Stimulated activated naive B cell treated with anti-CD40 and anti-IgM and Interleukin-4, amounts not matched to agents 10 μg/mL and 1 μg/mL and 100 μg/mL, for 72 hours (primary cell): ENCODE measurements around the gene HLA-C.
"Not testable (repeated sequence)": the region's sequence is repeated elsewhere in the genome, so short reads cannot be mapped to it uniquely, and the experiment has no call there.

ENCODE experiments used
- ATAC-seq, 2 donors: fragments of 150-1000 bp; cut with Tn5 transposase; replicated peaks; 2 replicates each; pipeline ENCODE4 v1.10.0; 2021; ENCODE audit warnings: moderate library complexity in 1 of 2
- DNase-seq: peaks from one replicate; pipeline ENCODE4 v3.0.0; 2021
- H3K27ac Mint-ChIP-seq: one replicate; pipeline ENCODE4 v1.8.0; 2022; ENCODE audit warnings: mild to moderate bottlenecking, mixed read lengths
- H3K27me3 Mint-ChIP-seq, 2 donors: one replicate each; pipeline ENCODE4 v1.8.0; 2022; ENCODE audit warnings: mixed read lengths in 2 of 2
- H3K36me3 Mint-ChIP-seq, 2 donors: one replicate each; pipeline ENCODE4 v1.8.0; 2022; ENCODE audit warnings: mixed read lengths in 2 of 2, mild to moderate bottlenecking in 1 of 2
- H3K4me1 Mint-ChIP-seq, 2 donors: one replicate each; pipeline ENCODE4 v1.8.0; 2022; ENCODE audit warnings: mixed read lengths in 2 of 2, mild to moderate bottlenecking in 1 of 2
- H3K4me3 Mint-ChIP-seq, 2 donors: one replicate each; pipeline ENCODE4 v1.8.0; 2022; ENCODE audit warnings: mild to moderate bottlenecking in 2 of 2, mixed read lengths in 2 of 2, moderate library complexity in 1 of 2
- H3K9me3 Mint-ChIP-seq, 2 donors: one replicate each; pipeline ENCODE4 v1.8.0; 2022; ENCODE audit warnings: mixed read lengths in 2 of 2, mild to moderate bottlenecking in 1 of 2

Gene HLA-C

DNA sequence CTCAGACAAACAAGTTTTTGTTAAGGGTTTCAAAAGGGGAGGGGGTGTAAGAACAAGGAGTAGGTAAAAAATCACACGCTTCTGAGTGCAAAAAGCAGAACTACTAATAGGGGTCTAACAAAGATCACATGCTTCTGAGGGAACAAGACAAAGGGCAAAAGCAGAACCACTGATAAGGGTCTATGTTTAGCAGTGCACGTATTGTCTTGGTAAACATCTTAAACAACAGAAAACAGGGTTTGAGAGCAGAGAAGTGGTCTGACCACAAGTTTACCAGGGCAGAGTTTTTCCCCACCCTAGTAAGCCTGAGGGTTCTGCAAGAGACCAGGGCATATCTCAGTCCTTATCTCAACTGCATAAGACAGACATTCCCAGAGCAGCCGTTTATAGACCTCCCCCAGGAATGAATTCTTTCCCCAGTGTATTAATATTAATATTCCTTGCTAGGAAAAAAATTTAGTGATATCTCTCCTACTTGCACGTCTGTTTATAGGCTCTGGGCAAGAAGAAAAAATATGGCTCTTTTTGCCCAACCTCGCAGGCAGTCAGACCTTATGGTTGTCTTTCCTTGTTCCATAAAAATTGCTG lies 8.5 kb downstream of the HLA-C start:
- not testable (repeated sequence) for H3K27ac Mint-ChIP-seq, H3K4me3 Mint-ChIP-seq, DNase-seq, ATAC-seq
- H3K36me3 Mint-ChIP-seq, result peaks cover 28 to 33% of the 10 kb centered on the region in 2 donors
- peaks cover 4 to 30% of the 10 kb centered on the region in 2 donors for H3K27me3 Mint-ChIP-seq
- H3K9me3 Mint-ChIP-seq, result peaks cover 14 to 23% of the 10 kb centered on the region in 2 donors
- H3K4me1 Mint-ChIP-seq, result peaks cover 22% of the 10 kb centered on the region in 2 donors

DNA sequence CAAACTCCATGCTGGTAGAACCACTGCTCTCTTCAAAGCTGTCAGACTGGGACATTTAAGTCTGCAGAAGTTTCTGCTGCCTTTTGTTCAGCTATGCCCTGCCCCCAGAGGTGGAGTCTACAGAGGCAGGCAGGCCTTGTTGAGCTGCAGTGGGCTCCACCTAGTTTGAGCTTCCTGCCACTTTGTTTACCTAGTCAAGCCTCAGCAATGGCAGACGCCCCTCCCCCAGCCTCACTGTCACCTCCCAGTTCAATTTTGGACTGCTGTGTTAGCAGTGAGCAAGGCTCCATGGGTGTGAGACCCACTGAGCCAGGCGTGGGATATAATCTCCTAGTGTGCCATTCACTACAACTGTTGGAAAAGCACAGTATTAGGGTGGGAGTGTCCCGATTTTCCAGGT lies 11.9 kb downstream of the HLA-C start:
- not testable (repeated sequence) for H3K4me1 Mint-ChIP-seq, H3K4me3 Mint-ChIP-seq, H3K27ac Mint-ChIP-seq, DNase-seq, ATAC-seq
- peaks cover 18 to 22% of the 10 kb centered on the region in 2 donors for H3K9me3 Mint-ChIP-seq
- peaks cover 12 to 16% of the 10 kb centered on the region in 2 donors for H3K36me3 Mint-ChIP-seq
- H3K27me3 Mint-ChIP-seq, result peaks cover 8 to 35% of the 10 kb centered on the region in 2 donors

DNA sequence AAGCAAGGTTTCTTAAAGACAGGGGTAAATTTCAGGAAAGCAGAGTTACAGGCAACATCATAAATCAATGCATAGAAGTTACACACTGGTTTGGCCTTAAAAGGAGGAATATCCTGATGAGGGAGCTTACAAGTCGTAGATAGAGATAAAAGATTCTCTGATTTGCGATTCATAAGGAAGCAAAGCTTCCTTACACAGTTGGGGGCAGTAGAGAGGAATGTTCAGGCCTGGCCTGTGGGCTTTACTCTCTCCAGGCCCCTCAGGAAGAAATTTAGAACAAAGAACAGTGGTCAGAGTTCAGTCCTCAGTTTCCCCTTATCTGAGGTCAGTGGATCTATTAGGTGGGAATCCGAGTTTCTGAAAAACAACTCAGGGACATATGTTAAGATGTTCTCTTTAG lies 19.3 kb downstream of the HLA-C start:
- Mint-ChIP-seq H3K4me3 (no peak overlapping the region), H3K27ac (no peak overlapping the region), H3K9me3 (peaks cover 9 to 10% of the 10 kb centered on the region in 2 donors), H3K27me3 (peaks cover 23 to 31% of the 10 kb centered on the region in 2 donors), H3K36me3 (peaks cover 2 to 3% of the 10 kb centered on the region in 2 donors), H3K4me1 (no peaks in the 10 kb centered on the region)
- no peak for ATAC-seq
- DNase-seq, result no peak

DNA sequence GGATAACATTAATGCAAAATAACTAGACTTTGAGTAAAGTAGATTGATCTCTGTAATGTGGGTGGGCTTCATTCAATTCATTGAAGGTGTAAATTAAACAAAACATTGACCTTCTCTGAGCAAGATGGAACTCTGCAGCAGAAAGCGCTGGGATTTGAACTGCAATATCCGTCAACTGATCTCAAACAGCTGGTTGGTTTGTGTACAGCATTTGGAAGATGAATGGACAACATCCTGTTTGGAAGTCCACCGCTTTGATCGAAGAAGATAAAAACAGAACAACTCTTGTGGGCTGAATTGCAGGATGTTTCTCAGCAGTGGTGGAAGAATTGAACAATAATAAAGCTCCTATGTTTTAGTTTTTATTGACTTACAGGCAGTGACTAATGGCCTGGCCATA lies 20.6 kb downstream of the HLA-C start:
- no peak for ATAC-seq
- Mint-ChIP-seq H3K9me3 (peaks cover 15 to 16% of the 10 kb centered on the region in 2 donors), H3K4me3 (no peak overlapping the region), H3K36me3 (peaks cover 4 to 12% of the 10 kb centered on the region in 2 donors), H3K27ac (no peak overlapping the region), H3K4me1 (no peaks in the 10 kb centered on the region), H3K27me3 (peaks cover 33 to 41% of the 10 kb centered on the region in 2 donors)
- DNase-seq, result no peak

GRCh38 chr6:31249184-31249583 lies 22.7 kb downstream of the HLA-C start:
- no peak overlapping the region for H3K27ac Mint-ChIP-seq
- H3K36me3 Mint-ChIP-seq, result peaks cover 4 to 12% of the 10 kb centered on the region in 2 donors
- ATAC-seq, result no peak
- DNase-seq, result no peak
- H3K4me3 Mint-ChIP-seq, result no peak overlapping the region
- peaks cover 13 to 16% of the 10 kb centered on the region in 2 donors for H3K9me3 Mint-ChIP-seq
- peaks cover 32 to 40% of the 10 kb centered on the region in 2 donors for H3K27me3 Mint-ChIP-seq
- no peaks in the 10 kb centered on the region for H3K4me1 Mint-ChIP-seq

GRCh38 chr6:31247813-31248212 lies 24.1 kb downstream of the HLA-C start:
- DNase-seq (no peak), ATAC-seq (no peak)
- Mint-ChIP-seq H3K9me3 (peaks cover 13 to 16% of the 10 kb centered on the region in 2 donors), H3K27me3 (peaks cover 33 to 40% of the 10 kb centered on the region in 2 donors), H3K27ac (no peak overlapping the region), H3K36me3 (peaks cover 4 to 12% of the 10 kb centered on the region in 2 donors), H3K4me1 (no peaks in the 10 kb centered on the region), H3K4me3 (no peak overlapping the region)

GRCh38 chr6:31246051-31246521 lies 25.8 kb downstream of the HLA-C start:
- peaks cover 36 to 43% of the 10 kb centered on the region in 2 donors for H3K27me3 Mint-ChIP-seq
- no peak overlapping the region for H3K4me3 Mint-ChIP-seq
- DNase-seq (no peak), ATAC-seq (no peak)
- no peak overlapping the region for H3K27ac Mint-ChIP-seq
- H3K36me3 Mint-ChIP-seq, result peaks cover 4 to 12% of the 10 kb centered on the region in 2 donors
- H3K4me1 Mint-ChIP-seq, result no peaks in the 10 kb centered on the region
- H3K9me3 Mint-ChIP-seq, result peaks cover 13 to 16% of the 10 kb centered on the region in 2 donors

DNA sequence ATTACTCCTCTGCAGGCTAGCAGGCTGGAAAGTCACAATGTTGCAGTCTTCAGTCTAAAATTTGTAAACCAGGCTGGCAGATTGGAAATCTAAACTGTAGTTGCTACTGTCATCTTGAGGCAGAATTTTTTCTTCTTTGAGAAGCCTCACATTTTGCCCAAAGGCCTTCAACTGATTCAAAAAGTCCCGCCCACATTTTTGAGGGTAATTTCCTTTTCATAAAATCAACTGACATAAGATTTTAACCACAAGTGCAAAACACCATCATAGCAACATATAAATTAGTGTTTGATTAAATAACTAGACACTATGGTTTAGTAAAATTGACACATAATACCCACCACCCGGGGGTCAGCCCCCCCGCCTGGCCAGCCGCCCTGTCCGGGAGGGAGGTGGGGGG lies 28.4 kb downstream of the HLA-C start:
- ATAC-seq (no peak), DNase-seq (no peak)
- Mint-ChIP-seq H3K4me1 (no peaks in the 10 kb centered on the region), H3K27me3 (peaks cover 25 to 33% of the 10 kb centered on the region in 2 donors), H3K27ac (no peak overlapping the region), H3K4me3 (no peak overlapping the region), H3K36me3 (peaks cover 2 to 9% of the 10 kb centered on the region in 2 donors), H3K9me3 (peaks cover 13% of the 10 kb centered on the region in 2 donors)

DNA sequence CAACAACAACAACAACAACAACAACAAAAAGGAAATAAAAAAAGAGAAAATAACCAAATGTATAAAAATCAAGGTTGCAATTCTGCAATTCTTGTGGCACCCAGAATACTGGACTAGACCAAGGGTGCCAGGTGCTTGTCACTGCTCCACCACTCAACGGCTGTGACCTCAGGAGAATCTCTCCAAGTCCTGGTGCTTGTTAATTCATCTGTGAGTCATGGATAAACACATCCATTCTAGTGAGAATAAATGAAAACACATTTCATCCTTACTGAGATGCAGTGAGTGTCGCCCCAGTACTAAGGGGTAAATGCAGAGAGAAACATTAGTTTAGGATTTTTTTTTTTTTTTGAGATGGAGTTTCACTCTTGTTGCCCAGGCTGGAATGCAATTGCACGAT lies 32.0 kb downstream of the HLA-C start:
- Mint-ChIP-seq H3K27me3 (peaks cover 9 to 16% of the 10 kb centered on the region in 2 donors), H3K9me3 (no peaks in the 10 kb centered on the region), H3K4me1 (no peaks in the 10 kb centered on the region), H3K36me3 (no peaks in the 10 kb centered on the region), H3K4me3 (no peak overlapping the region), H3K27ac (no peak overlapping the region)
- ATAC-seq (no peak), DNase-seq (no peak)

GRCh38 chr6:31234101-31234500 lies 37.8 kb downstream of the HLA-C start:
- not testable (repeated sequence) for H3K4me1 Mint-ChIP-seq, H3K36me3 Mint-ChIP-seq, H3K9me3 Mint-ChIP-seq, ATAC-seq, H3K4me3 Mint-ChIP-seq, H3K27ac Mint-ChIP-seq, DNase-seq
- peaks cover 4 to 32% of the 10 kb centered on the region in 2 donors for H3K27me3 Mint-ChIP-seq

DNA sequence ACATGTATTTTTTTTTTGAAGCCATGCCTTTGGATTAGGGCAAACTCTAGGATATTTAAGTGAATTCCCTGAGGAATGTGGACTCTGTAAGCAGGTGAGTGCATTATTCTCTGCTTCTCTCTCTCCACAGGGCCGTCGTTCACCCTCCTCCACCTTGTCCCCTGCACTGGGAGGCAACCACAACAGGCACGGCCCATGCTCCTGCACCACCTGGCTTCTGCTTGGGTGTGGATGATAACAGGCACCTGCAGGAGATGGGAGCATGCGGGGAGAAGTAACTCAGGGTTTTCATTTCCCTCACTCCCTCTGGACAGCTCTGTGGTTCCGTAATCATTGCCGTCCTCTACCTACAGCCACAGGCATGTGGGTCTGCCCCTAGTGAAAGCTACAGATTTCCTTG lies 43.4 kb downstream of the HLA-C start:
- no peak for ATAC-seq
- peaks cover 0 to 18% of the 10 kb centered on the region in 2 donors for H3K27me3 Mint-ChIP-seq

GRCh38 chr6:31227143-31227542 lies 44.7 kb downstream of the HLA-C start:
- H3K27me3 Mint-ChIP-seq, result peaks cover 0 to 13% of the 10 kb centered on the region in 2 donors
- peaks cover 3 to 6% of the 10 kb centered on the region in 2 donors for H3K4me1 Mint-ChIP-seq
- H3K9me3 Mint-ChIP-seq, result no peaks in the 10 kb centered on the region
- no peak for DNase-seq
- no peaks in the 10 kb centered on the region for H3K36me3 Mint-ChIP-seq
- H3K4me3 Mint-ChIP-seq, result no peak overlapping the region
- no peak overlapping the region for H3K27ac Mint-ChIP-seq
- ATAC-seq, result no peak

More for the DNA sequence above, 43.4 kb downstream of the HLA-C start:
- Mint-ChIP-seq H3K4me1 (peaks cover 3 to 6% of the 10 kb centered on the region in 2 donors), H3K9me3 (no peaks in the 10 kb centered on the region), H3K36me3 (no peaks in the 10 kb centered on the region), H3K4me3 (no peak overlapping the region), H3K27ac (no peak overlapping the region)
- no peak for DNase-seq

GRCh38 chr6:31225735-31226134 lies 46.2 kb downstream of the HLA-C start:
- no peak overlapping the region for H3K27ac Mint-ChIP-seq
- peaks cover 0 to 12% of the 10 kb centered on the region in 2 donors for H3K27me3 Mint-ChIP-seq
- H3K4me1 Mint-ChIP-seq, result peaks cover 3 to 6% of the 10 kb centered on the region in 2 donors
- H3K4me3 Mint-ChIP-seq, result no peak overlapping the region
- no peaks in the 10 kb centered on the region for H3K9me3 Mint-ChIP-seq
- DNase-seq (no peak), ATAC-seq (no peak)
- H3K36me3 Mint-ChIP-seq, result no peaks in the 10 kb centered on the region

GRCh38 chr6:31222496-31222895 lies 49.4 kb downstream of the HLA-C start:
- DNase-seq (no peak), ATAC-seq (no peak)
- H3K27ac Mint-ChIP-seq, result no peak overlapping the region
- H3K36me3 Mint-ChIP-seq, result peaks cover under 1 to 5% of the 10 kb centered on the region in 2 donors
- H3K9me3 Mint-ChIP-seq, result peaks cover 2 to 7% of the 10 kb centered on the region in 2 donors
- H3K27me3 Mint-ChIP-seq, result no peaks in the 10 kb centered on the region
- H3K4me3 Mint-ChIP-seq, result no peak overlapping the region
- no peaks in the 10 kb centered on the region for H3K4me1 Mint-ChIP-seq
